ENCODE data around the gene CCDC179.

CCDC179 gene

GRCh38 chr11:22860241-22860640 is at the start of gene CCDC179:
Gene CCDC179, minus strand, starts transcription at chr11:22860474. Its CDS starts 53 bp downstream, at chr11:22860421.
- no peak for TF ChIP-seq CTCF (IDR thresholded peaks at IDR 0.05; ENCODE audit: low read depth, low read length)
- DNase-seq (ENCODE audit: low read depth in 2 of 2), result no peak
- H3K4me3 ChIP-seq (replicated peaks in 1 of 2; ENCODE audit: low read depth in 2 of 2, low read length in 2 of 2), result no peak within 1 kb of the TSS

- H3K4me3 ChIP-seq (replicated peaks in 1 of 2; ENCODE audit: low read depth in 2 of 2, low read length in 2 of 2), result no peak overlapping the region
- no peak for DNase-seq (ENCODE audit: low read depth in 2 of 2)
- TF ChIP-seq CTCF (IDR thresholded peaks at IDR 0.05; ENCODE audit: low read depth, low read length), result no peak
Observed at GRCh38 chr11:22903782-22904181, 43.5 kb upstream of the CCDC179 start.

DNA sequence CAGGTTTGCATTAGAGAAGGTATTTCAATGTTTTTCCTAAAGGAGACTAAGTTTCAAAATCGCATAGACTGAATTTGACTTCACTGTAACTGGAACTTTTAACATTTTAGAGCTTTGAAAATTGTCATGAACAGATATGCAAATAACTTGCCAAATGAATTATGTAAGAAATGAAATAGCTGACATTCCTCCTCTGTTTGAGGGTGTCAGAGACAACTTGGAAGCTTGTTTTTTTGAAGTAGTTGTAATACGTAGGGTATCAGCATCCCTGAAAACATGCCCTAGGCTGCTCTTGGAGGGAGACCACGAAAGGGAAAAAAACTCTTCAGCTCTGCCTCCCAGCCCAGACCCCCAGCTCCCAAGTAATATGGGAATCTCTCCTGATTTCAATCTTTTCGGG is 41.3 kb upstream of the CCDC179 start:
- no peak overlapping the region for H3K4me3 ChIP-seq (replicated peaks in 1 of 2; ENCODE audit: low read depth in 2 of 2, low read length in 2 of 2)

GRCh38 chr11:22900764-22901486 is 40.7 kb upstream of the CCDC179 start:
- no peak for DNase-seq (ENCODE audit: low read depth in 2 of 2)
- no peak overlapping the region for H3K4me3 ChIP-seq (replicated peaks in 1 of 2; ENCODE audit: low read depth in 2 of 2, low read length in 2 of 2)
- TF ChIP-seq CTCF (IDR thresholded peaks at IDR 0.05; ENCODE audit: low read depth, low read length), result no peak

More for the DNA sequence above, 41.3 kb upstream of the CCDC179 start:
- no peak for DNase-seq (ENCODE audit: low read depth in 2 of 2)
- no peak for TF ChIP-seq CTCF (IDR thresholded peaks at IDR 0.05; ENCODE audit: low read depth, low read length)

DNA sequence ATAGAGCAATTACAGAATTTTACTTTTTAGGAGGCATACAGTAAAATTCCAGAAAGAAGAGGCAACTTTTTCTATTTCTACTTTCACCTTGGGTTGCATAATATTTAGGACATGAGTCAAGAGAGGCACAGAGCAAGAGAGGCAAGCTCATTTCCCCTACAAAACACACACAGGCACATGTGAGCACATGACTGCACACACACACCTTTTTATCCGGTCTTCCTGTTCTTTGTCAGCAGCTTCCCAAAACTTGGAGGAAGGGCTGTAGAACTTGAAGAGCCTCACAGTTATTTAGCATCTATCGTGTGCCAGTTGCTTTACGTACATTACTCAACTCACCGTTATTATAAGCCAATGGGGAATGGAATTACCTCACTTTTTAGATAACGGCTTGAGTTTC is 37.8 kb upstream of the CCDC179 start:
- no peak for TF ChIP-seq CTCF (IDR thresholded peaks at IDR 0.05; ENCODE audit: low read depth, low read length)
- DNase-seq (ENCODE audit: low read depth in 2 of 2), result peak in 1 of 2 donors; percentile 33
- H3K4me3 ChIP-seq (replicated peaks in 1 of 2; ENCODE audit: low read depth in 2 of 2, low read length in 2 of 2), result no peak overlapping the region

DNA sequence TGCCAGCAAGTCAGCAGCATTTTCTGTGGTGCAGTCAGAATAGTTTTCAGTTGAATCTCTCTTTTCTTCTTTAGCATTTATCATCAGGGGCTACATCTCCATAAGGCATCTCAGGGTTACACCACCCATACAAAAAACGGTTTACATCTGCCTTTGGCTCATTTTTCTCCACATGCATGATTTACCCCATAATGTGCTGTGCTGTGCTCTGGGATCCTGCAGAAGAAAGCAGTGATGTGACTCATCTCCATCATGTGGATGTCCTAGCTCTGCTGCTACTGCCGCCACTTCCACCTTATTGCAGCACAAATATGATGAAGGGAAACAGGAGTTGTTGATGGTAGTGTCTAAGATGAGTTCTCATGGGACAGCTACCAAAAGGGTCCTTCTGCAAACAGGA is 30.0 kb upstream of the CCDC179 start:
- no peak for DNase-seq (ENCODE audit: low read depth in 2 of 2)
- TF ChIP-seq CTCF (IDR thresholded peaks at IDR 0.05; ENCODE audit: low read depth, low read length), result no peak
- no peak overlapping the region for H3K4me3 ChIP-seq (replicated peaks in 1 of 2; ENCODE audit: low read depth in 2 of 2, low read length in 2 of 2)

GRCh38 chr11:22884217-22884616 is 23.9 kb upstream of the CCDC179 start:
- TF ChIP-seq CTCF (IDR thresholded peaks at IDR 0.05; ENCODE audit: low read depth, low read length), result no peak
- DNase-seq (ENCODE audit: low read depth in 2 of 2), result peak; percentile 0 to 50

More at GRCh38 chr11:22884217-22884616, 23.9 kb upstream of the CCDC179 start:
- no peak overlapping the region for H3K4me3 ChIP-seq (replicated peaks in 1 of 2; ENCODE audit: low read depth in 2 of 2, low read length in 2 of 2)
